ENCODE measurements around the gene PABPN1L. TPM values are rescaled to one million over a fixed set of nuclear protein-coding genes. Genes with fewer than 3 reads are reported as not detected.

Gene PABPN1L
- total RNA-seq, 1 donor from 2014 or later = 0.67 TPM

DNA sequence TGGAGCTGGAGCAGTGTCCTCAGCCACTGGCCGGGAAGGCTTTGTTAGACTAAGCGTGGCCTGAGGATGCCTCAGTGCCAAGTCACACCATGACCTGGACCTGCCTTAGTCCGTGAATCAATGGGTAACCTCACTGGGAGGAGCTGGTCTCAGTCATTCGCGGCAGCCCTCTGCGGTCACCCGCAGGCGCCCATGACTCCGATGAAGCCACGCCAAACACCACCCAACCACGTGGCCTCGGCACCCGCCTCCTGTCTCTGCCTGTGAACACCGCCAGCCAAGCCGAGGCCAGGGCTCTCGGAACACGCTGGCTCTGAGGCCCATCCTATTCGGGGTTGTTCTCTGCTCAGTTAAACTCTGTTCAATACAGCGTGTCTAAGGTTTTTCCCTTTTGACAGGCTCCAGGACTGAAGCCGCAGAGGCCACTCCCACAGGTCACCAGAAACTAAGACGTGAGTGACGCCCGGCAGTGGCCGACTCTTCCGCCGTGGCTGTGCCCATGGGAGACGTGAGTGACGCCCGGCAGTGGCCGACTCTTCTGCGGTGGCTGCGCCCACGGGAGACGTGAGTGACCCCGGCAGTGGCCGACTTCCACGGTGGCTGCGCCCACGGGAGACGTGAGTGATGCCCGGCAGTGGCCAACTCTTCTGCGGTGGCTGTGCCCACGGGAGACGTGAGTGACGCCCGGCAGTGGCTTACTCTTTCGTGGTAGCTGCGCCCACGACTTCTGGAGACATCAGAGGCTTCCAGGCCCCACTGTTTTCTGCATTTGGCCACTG is 16.8 kb upstream of the PABPN1L start:
- intact Hi-C loops (cut with micrococcal nuclease) = no loop called here
- H3K27me3 Mint-ChIP-seq = no peaks in the 10 kb centered on the region
- no peak overlapping the region for H3K4me3 Mint-ChIP-seq
- no peak for ATAC-seq (ENCODE audit: low read depth)
- no peaks in the 10 kb centered on the region for H3K9me3 Mint-ChIP-seq
- peak overlapping the region; percentile 12 for H3K27ac Mint-ChIP-seq
- TF ChIP-seq, protein P1, sequence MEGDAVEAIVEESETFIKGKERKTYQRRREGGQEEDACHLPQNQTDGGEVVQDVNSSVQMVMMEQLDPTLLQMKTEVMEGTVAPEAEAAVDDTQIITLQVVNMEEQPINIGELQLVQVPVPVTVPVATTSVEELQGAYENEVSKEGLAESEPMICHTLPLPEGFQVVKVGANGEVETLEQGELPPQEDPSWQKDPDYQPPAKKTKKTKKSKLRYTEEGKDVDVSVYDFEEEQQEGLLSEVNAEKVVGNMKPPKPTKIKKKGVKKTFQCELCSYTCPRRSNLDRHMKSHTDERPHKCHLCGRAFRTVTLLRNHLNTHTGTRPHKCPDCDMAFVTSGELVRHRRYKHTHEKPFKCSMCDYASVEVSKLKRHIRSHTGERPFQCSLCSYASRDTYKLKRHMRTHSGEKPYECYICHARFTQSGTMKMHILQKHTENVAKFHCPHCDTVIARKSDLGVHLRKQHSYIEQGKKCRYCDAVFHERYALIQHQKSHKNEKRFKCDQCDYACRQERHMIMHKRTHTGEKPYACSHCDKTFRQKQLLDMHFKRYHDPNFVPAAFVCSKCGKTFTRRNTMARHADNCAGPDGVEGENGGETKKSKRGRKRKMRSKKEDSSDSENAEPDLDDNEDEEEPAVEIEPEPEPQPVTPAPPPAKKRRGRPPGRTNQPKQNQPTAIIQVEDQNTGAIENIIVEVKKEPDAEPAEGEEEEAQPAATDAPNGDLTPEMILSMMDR (IDR thresholded peaks at IDR 0.05) = no peak
- peaks cover 10% of the 10 kb centered on the region for H3K4me1 Mint-ChIP-seq
- DNase-seq = no peak
- peaks cover 59% of the 10 kb centered on the region for H3K36me3 Mint-ChIP-seq (ENCODE audit: low read depth)
- CTCF ChIA-PET = no interaction called here
- POLR2A ChIA-PET = interaction anchor here (0.6 to 0.7 kb wide), 2 partner anchors 692 to 834 kb away, joined by 3 to 5 read pairs; partner anchors contain the start of gene CPNE7

DNA sequence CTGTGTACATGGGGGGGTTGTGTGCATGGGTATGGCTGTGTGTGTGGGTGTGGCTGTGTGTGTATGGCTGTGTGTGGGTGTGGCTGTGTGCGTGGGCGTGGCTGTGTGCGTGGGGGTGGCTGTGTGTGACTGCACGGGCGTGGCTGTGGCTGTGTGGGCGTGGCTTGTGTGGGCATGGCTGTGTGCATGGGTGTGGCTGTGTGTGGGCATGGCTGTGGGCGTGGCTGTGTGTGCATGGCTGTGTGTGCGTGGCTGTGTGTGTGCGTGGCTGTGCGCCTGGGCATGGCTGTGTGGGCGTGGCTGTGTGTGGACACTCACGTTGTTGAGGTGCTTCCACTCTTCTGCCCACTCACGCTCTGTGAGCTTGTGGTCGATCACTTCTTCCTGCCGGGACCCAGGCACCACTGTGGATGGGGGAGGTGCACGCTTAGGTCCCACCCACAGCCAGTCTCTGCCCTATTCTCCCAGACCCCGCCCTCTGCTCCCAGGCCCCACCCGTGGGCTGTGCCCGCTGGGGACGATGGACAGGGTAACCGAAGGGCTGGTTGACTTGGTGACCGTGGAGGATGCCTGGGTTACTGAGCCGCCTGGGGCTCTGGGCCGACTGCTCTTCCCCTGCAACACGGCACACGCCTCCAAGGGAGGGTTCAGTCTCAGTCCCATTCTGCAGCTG is 16.0 kb upstream of the PABPN1L start:
- Mint-ChIP-seq H3K27me3 (no peaks in the 10 kb centered on the region), H3K4me1 (peaks cover 7% of the 10 kb centered on the region), H3K4me3 (no peak overlapping the region), H3K27ac (no peak overlapping the region), H3K9me3 (no peaks in the 10 kb centered on the region), H3K36me3 (ENCODE audit: low read depth) (peaks cover 67% of the 10 kb centered on the region)
- ChIA-PET CTCF (no interaction called here), POLR2A (no interaction called here)
- ATAC-seq (ENCODE audit: low read depth) (peak; percentile 61), DNase-seq (no peak)
- intact Hi-C loops (cut with micrococcal nuclease) = no loop called here
- TF ChIP-seq, protein P1 (IDR thresholded peaks at IDR 0.05) = no peak

DNA sequence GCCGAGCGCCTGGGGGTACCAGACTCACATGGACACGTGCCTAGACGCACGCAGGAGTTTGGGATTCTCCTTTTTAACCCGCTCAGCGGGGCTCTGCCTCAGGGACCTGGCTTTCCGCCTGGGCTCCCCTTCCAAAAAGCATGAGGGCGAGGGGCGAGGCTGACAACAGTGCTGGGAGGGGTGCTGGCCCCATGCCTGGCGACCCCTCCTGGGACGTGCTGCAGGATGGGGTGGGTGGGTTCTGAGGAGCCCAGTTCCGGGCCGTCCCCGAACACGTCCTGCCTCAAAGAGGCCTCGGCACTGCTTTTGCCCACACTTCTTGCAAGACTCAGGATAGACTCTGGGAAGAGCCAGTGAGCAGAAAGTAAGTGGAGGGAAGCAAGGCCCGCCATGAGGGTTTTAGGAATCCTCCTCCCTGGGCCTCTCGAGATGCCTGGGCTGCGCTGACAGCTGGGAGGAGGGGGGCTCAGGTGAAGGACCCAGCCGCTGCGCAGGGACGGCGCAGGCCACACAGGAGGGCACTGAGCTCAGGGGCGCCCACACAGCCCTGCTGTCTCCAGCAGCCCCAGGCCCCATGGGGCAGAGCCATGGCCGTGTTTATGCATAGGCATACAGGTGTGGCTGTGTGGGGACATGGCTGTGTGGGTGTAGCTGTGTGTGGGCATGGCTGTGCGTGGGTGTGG is 15.4 kb upstream of the PABPN1L start:
- Mint-ChIP-seq H3K36me3 (ENCODE audit: low read depth) (peaks cover 66% of the 10 kb centered on the region), H3K27me3 (no peaks in the 10 kb centered on the region), H3K9me3 (no peaks in the 10 kb centered on the region), H3K4me1 (peaks cover 7% of the 10 kb centered on the region), H3K27ac (no peak overlapping the region), H3K4me3 (no peak overlapping the region)
- intact Hi-C loops (cut with micrococcal nuclease) = no loop called here
- CTCF ChIA-PET = no interaction called here
- TF ChIP-seq, protein P1 (IDR thresholded peaks at IDR 0.05) = no peak
- POLR2A ChIA-PET = no interaction called here
- no peak for DNase-seq
- no peak for ATAC-seq (ENCODE audit: low read depth)

DNA sequence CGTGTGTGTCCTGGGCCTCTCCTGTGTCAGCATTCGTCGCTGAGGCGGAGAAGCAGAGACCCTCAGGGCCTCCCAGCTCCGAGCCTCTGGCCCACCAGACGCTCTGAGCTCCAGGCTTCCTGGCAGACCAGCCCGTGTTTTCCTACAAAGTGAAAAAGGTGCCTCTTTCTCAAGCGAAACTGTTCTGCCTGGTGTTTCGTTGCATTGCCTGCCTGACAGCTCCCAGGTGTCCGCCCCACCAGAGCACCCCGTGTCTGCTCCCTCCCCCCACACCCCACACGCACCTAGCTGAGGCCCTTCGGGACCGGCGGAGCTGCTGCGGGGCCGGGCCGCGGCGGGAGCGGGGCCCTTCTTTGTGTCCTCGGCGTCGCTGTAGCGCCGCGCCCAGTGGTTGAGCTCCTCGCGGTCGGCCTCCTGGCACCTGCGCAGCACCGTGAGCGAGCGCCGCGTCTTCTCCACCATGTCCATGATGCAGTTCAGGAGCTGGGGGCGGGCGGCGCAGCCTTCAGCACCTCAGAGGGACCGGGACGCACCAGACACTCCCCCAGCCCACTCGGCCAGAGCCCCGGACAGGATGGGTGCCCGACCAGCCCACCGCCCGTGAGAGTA is 14.7 kb upstream of the PABPN1L start:
- DNase-seq (no peak), ATAC-seq (ENCODE audit: low read depth) (no peak)
- H3K9me3 Mint-ChIP-seq = no peaks in the 10 kb centered on the region
- H3K27ac Mint-ChIP-seq = no peak overlapping the region
- peaks cover 7% of the 10 kb centered on the region for H3K4me1 Mint-ChIP-seq
- POLR2A ChIA-PET = no interaction called here
- no peak overlapping the region for H3K4me3 Mint-ChIP-seq
- H3K36me3 Mint-ChIP-seq (ENCODE audit: low read depth) = peaks cover 69% of the 10 kb centered on the region
- TF ChIP-seq, protein P1 (IDR thresholded peaks at IDR 0.05) = no peak
- CTCF ChIA-PET = no interaction called here
- H3K27me3 Mint-ChIP-seq = no peaks in the 10 kb centered on the region
- intact Hi-C loops (cut with micrococcal nuclease) = no loop called here
